ENCODE results near the gene CLCA2. TPM values are rescaled to one million over a fixed set of nuclear protein-coding genes. Genes with fewer than 3 reads are reported as not detected.

CLCA2 gene
- total RNA-seq, 1 experiment from 2014 or later, result not detected

- Histone ChIP-seq H3K4me2 (ENCODE audit: insufficient read depth, insufficient read length, low read length) (no peak overlapping the region), H4K20me1 (ENCODE audit: control insufficient read depth, insufficient read depth, insufficient read length) (no peaks in the 10 kb centered on the region), H3K9ac (ENCODE audit: extremely low read depth, insufficient read length, low read length) (no peak overlapping the region), H4K5ac (ENCODE audit: insufficient read length, low read depth, low read length) (no peak overlapping the region), H2BK15ac (ENCODE audit: low read depth, low read length) (no peak overlapping the region), H3K23me2 (ENCODE audit: insufficient read length, low read depth, low read length, poor library complexity, severe bottlenecking) (no peaks in the 10 kb centered on the region), H3K18ac (ENCODE audit: insufficient read length, low read depth, low read length) (no peak overlapping the region), H3K79me1 (ENCODE audit: insufficient read depth, low read depth, low read length, poor library complexity, severe bottlenecking) (no peaks in the 10 kb centered on the region), H3K14ac (ENCODE audit: insufficient read depth, low read length) (no peak overlapping the region), H3K23ac (ENCODE audit: insufficient read length, low read depth, low read length) (no peak overlapping the region), H3K9me3 (ENCODE audit: control insufficient read depth, low read depth, low read length) (no peaks in the 10 kb centered on the region), H2AK5ac (ENCODE audit: insufficient read length, low read length) (no peak overlapping the region), H3K27me3 (ENCODE audit: insufficient read depth, low read length) (no peaks in the 10 kb centered on the region), H3K56ac (ENCODE audit: insufficient read length, low read depth, low read length) (no peak overlapping the region), H2BK120ac (ENCODE audit: low read depth, low read length, poor library complexity, severe bottlenecking) (no peak overlapping the region), H3K79me2 (ENCODE audit: insufficient read depth, low read length) (no peaks in the 10 kb centered on the region), H3T11ph (ENCODE audit: low read length) (no peak overlapping the region), H3K4ac (ENCODE audit: low read depth, low read length) (no peak overlapping the region), H2AFZ (ENCODE audit: low read length) (no peak overlapping the region), H4K8ac (replicated peaks; ENCODE audit: insufficient read length, low read depth, low read length) (no peak overlapping the region), H2BK12ac (ENCODE audit: insufficient read length, low read depth, low read length) (no peak overlapping the region), H2BK5ac (ENCODE audit: insufficient read length, low read length) (no peak overlapping the region), H4K91ac (ENCODE audit: insufficient read length, low read depth, low read length) (no peak overlapping the region), H3K27ac (ENCODE audit: insufficient read length, low read depth, low read length) (no peak overlapping the region), H3K4me1 (ENCODE audit: insufficient read depth, low read length) (no peaks in the 10 kb centered on the region), H2BK20ac (ENCODE audit: low read depth, low read length, poor library complexity, severe bottlenecking) (no peak overlapping the region)
- no peak overlapping the region for H3K4me3 Mint-ChIP-seq
- H3K36me3 Mint-ChIP-seq (ENCODE audit: insufficient read depth in 1 of 3, low read depth in 3 of 3), result no peaks in the 10 kb centered on the region
- no peak overlapping the region for H3K27ac Mint-ChIP-seq
- H3K9me3 Mint-ChIP-seq, result no peaks in the 10 kb centered on the region
- TF ChIP-seq CTCF (conservative IDR thresholded peaks at IDR 0.05), result no peak
- peaks cover 2% of the 10 kb centered on the region; the same call in 1 of the 2 replicates for H3K27me3 Mint-ChIP-seq (ENCODE audit: low read depth)
- no peak for DNase-seq
- no CpG with 5 or more reads among the region's 3 CpGs for WGBS (ENCODE audit: extremely low coverage, insufficient read length, low lambda C conversion rate)
- H3K4me1 Mint-ChIP-seq, result peaks cover 5 to 6% of the 10 kb centered on the region in 2 experiments; a peak in 3 of 4 replicates
Observed at GRCh38 chr1:86472767-86473166, 48.8 kb downstream of the CLCA2 start.

All from H9 (cell line).